HG02852 (cell line): Measurements from ENCODE around the gene MFSD11.
"Not testable (repeated sequence)": the region's sequence is repeated elsewhere in the genome, so short reads cannot be mapped to it uniquely, and the experiment has no call there.

Experiments
- ATAC-seq: cut with Tn5 transposase; IDR thresholded peaks from one replicate; pipeline ENCODE4 v1.9.1; 2021; ENCODE audit warnings: mild to moderate bottlenecking, moderate library complexity; ENCODE audit not compliant: unreplicated experiment

Gene MFSD11

GRCh38 chr17:76737676-76738467 is at the start of gene MFSD11:
Gene MFSD11, plus strand, starts transcription at chr17:76738119. Its CDS starts 234 bp downstream, at chr17:76738353.
- peak; percentile 59 for ATAC-seq

DNA sequence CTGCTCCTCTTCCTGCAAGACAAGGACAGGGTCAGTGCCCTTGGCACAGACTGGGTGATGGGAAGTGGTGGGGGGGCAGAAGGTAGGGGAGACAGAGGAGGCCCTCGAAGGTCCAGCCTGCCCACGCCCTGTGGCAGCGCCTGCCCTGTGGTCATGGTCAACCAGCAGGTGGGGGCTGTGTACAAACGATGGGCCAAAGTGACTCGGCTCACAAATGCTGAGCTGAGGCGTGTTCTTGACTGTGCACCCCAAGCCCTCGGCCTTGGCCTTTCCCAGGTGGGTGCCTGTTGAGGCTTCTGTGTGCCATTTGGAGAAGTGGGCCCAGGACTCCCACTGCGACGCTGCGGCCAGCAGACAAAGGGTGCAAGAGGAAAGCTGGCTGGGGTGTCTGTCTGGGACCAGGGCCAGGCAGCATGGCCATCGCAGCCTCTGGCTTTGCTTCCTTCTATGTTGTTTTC is 49.7 kb upstream of the MFSD11 start:
- no peak for ATAC-seq

- ATAC-seq, result no peak
Measured at GRCh38 chr17:76689859-76690258, 48.1 kb upstream of the MFSD11 start.

DNA sequence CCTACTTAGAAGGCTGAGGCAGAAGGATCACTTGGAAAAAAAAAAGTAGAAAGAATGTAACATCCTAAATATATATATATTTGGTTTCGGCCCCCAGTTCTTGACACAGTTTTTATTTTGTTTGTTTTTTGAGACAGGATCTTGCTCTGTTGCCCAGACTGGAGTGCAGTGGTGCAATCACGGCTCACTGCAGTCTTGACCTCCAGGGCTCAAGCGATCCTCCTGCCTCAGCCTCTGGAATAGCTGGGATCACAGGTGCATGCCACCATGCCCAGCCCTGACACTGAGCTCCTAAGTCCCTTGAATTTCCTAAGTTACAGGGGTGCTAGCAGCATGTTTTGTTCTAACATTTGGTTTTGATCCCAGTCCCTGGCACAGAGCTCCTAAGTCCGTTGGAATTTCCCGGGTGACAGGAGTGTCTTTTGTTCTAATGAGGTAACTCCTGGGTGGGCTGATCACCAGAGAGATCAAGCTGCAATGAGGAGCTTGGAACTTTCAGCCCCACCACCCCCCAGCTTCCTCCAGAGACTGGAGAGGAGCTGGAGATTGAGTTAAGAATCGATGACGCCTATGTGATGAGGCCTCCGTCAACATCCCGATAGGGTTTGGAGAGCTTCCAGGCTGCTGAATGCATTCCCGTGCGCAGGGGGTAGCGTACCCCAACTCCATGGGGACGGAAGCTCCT is 47.2 kb upstream of the MFSD11 start:
- no peak for ATAC-seq

- no peak for ATAC-seq
Measured at GRCh38 chr17:76691379-76692191, 46.3 kb upstream of the MFSD11 start.

DNA sequence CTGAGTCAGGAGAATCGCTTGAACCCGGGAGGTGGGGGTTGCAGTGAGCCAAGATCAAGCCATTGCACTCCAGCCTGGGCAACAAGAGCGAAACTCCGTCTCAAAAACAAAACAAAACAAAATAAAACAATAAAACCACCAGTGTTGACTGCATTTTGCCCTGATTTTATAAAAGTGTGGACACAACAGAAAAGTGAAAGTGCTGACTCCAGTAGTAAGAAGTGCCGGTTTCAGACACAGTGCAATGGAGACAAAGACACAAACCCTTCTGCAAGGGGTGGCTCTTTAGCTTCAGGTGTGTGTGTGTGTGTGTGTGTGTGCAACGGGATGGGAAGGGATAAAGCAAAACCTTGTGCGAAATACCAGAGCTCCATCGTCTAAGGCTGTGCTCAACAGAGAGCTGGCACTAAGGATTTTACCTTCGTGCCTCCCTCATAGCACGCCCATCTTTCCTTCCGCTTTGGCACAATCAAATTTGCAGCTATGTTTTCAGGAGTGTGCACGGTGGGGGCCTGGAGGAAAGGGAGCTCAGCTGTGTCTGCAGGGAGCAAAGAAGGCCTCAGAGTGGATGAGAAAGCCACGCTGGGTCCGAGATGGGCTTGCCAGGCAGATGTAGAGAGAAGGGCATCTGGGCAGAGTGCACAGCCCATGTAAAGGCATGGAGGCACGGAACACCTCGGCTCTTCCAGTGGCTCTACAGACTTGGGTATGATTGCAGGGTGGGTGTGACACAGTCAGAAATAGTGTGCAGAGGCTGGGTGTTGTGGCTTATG is 42.7 kb upstream of the MFSD11 start:
- ATAC-seq, result no peak

- ATAC-seq, result no peak
Measured at GRCh38 chr17:76696763-76697701, 40.9 kb upstream of the MFSD11 start.

DNA sequence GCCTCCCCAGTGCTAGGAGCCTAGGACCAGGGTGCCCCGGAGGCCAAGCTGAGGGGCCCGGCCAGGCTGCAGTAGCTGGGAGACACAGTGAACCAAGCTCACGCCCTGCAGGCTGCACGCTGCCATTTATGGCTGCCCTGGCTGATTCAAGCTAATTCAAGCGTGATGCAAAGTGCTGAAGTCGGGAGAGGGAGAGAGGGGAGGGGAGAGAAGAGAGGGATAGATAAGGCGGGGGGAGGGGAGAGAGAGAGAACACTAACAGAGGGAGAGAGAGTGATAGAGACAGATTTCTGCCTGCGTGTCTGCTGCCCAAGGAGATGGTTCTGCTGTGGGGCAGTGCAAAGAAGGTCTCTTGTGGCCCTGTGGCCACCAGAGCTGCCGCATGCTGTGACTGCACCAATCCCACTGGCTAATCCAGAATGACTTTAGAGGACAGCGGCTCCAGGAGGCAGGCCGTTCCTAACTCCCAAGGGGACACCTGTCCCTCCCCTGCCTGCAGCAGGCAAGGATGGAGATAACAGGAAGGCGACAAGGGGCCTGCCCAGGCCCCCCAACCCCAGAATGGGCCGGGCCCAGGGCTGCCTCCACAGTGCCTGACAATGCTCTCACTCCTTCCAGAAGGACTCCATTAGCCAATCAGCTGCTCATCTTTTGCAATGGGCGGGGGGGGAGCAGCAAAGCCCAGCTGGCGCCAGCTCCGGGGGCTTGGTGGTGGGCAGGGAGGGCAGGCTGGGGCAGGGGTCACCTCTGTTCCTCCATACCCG is 40.0 kb upstream of the MFSD11 start:
- no peak for ATAC-seq

DNA sequence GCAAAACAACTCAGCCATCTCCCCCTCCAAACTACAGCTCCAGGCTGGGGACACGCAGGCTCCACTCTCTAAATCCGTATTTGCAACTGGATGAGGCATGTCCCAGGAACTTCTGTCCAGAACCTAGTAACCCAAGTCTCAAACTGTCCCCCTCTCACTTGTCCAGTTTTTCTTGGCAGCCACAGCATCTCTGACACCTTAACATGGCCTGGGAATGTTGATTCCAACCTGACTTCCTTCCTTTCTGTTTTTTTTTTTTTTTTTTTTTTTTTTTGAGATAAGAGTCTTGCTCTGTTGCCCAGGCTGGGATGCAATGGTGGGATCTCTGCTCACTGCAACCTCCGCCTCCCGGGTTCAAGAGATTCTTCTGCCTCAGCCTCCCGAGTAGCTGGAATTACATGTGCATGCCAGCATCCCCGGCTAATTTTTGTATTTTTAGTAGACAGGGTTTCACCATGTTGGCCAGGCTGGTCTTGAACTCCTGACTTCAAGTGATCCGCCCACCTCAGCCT is 39.4 kb upstream of the MFSD11 start:
- not testable (repeated sequence) for ATAC-seq

DNA sequence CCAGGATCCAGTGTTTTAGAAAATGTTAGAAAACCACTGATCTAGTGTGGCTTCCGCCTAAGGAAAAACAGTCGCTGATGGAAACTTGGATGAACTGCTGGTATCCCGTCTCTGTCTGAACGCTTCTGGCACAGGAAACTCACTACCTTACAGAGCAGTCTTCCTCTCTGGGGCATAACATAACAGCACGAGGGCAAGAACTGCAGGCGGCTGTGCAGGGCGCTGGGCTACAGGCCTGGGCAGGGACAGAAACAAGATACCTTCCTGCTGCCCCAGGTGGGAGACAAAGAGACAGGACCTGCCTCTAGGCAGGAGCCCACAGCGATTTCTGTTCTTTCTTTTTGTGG is 37.7 kb upstream of the MFSD11 start:
- ATAC-seq, result no peak

GRCh38 chr17:76700617-76701470 is 37.1 kb upstream of the MFSD11 start:
- ATAC-seq, result no peak

DNA sequence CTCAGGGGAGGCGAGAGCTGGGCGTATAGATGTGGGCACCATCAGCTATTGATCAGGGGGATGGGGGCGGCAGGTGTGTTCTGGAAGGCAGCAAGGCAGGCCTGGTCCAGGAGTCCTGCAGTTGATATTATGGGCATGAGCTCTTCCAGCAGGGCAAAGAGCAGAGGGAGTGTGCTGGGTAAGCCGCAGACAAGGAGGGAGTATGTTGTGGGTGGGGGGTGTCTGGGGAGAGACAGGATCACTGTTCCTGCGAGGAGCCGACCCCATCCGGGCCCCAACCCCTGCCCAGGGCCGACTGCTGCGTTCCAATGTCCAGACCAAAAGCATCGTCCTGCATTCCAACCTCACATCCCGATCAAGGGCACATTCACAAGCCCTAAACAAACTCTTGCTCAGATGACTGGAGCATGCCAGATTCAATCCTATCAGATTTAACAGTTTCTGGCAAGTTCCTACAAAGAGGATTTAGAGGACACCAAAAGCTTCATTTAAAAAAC is 36.4 kb upstream of the MFSD11 start:
- no peak for ATAC-seq

- no peak for ATAC-seq
Measured at GRCh38 chr17:76702076-76702475, 35.8 kb upstream of the MFSD11 start.

- no peak for ATAC-seq
Measured at GRCh38 chr17:76702941-76703637, 34.8 kb upstream of the MFSD11 start.

- no peak for ATAC-seq
Measured at GRCh38 chr17:76704805-76705204, 33.1 kb upstream of the MFSD11 start.

DNA sequence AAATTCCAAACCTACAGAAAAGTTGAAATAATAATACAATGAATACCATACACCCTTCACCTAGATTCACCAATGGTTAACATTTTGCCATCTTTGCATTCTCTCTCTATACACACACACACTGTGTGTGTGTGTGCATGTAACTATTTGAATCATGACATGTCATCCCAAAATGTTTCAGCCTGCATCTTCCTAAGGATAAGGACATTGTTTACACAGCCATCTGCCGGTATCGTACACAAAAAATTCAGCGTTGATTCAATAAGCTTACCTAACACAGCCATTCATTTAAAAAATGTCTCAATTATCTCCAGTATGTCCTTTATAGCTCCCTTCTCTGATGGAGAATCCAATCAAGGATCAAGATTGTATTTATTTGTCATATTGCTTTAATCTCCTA is 31.1 kb upstream of the MFSD11 start:
- ATAC-seq, result no peak
